ENCODE results near the gene ABCG2.
A peak's percentile ranks its signal among the peaks of the same experiment; 100 is the strongest.

DNA sequence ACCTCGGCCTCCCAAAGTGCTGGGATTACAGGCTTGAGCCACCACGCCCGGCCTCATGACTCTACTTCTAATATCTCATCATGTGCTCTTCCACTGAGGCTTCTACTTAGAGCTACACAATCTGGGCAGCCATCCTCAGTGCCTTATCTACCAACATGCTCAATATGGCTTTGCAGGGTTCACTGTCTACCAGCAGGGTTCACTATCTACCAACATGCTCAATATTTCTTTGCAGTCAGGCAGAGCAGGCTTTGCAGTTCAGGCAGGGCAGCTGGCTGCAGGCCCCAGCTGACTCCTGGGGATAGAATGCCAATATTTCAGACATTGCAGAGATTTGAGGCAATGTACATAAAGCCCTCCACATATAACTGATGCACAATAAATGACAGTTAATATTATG is 103.5 kb downstream of the ABCG2 start:
- TF ChIP-seq EP300 (IDR thresholded peaks at IDR 0.05; ENCODE audit: borderline replicate concordance in 1 of 2, low read depth in 1 of 2, low read length in 1 of 2) (no peak), CHD2 (IDR thresholded peaks at IDR 0.05; ENCODE audit: low read length, partially characterized antibody) (no peak), CTCF (IDR thresholded peaks at IDR 0.05) (peak; percentile 59), EZH2phosphoT487 (IDR thresholded peaks at IDR 0.05; ENCODE audit: borderline replicate concordance, low read depth) (no peak), TAF1 (IDR thresholded peaks at IDR 0.05; ENCODE audit: borderline replicate concordance, low read depth, low read length) (no peak)
- TF ChIP-seq, protein P1, sequence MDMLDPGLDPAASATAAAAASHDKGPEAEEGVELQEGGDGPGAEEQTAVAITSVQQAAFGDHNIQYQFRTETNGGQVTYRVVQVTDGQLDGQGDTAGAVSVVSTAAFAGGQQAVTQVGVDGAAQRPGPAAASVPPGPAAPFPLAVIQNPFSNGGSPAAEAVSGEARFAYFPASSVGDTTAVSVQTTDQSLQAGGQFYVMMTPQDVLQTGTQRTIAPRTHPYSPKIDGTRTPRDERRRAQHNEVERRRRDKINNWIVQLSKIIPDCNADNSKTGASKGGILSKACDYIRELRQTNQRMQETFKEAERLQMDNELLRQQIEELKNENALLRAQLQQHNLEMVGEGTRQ (IDR thresholded peaks at IDR 0.05; ENCODE audit: borderline replicate concordance, low read depth, low read length) = no peak
